Retinal pigment epithelial cell (primary cell): ENCODE measurements around the gene DEAF1.

Source experiments
- DNase-seq: peaks from one replicate; pipeline ENCODE4 v3.0.0-alpha.2; 2010; ENCODE audit warnings: low read depth
- H3K4me3 ChIP-seq: 2 replicates; pipeline ENCODE4 v1.5.1; 2011; ENCODE audit warnings: mild to moderate bottlenecking, low read length, control low read depth, moderate library complexity
- CTCF ChIP-seq: conservative IDR thresholded peaks from 2 replicates; pipeline ENCODE4 v1.5.1; 2011; ENCODE audit warnings: low read depth, low read length, control low read depth, inconsistent platforms

DEAF1 gene

GRCh38 chr11:597166-597725 is 97.8 kb downstream of the DEAF1 start:
- H3K4me3 ChIP-seq = no peak overlapping the region
- DNase-seq = no peak
- peak; percentile 18 for TF ChIP-seq CTCF

GRCh38 chr11:596374-596773 is 98.6 kb downstream of the DEAF1 start:
- TF ChIP-seq CTCF = no peak
- no peak for DNase-seq
- H3K4me3 ChIP-seq = no peak overlapping the region

- no peak for TF ChIP-seq CTCF
- H3K4me3 ChIP-seq = no peak overlapping the region
- DNase-seq = no peak
Measured at GRCh38 chr11:595400-595799, 99.6 kb downstream of the DEAF1 start.
